ENCODE measurements around the gene MPV17. TPM values are rescaled to one million over a fixed set of nuclear protein-coding genes. Genes with fewer than 3 reads are reported as not detected.

Gene MPV17
- total RNA-seq, 1 experiment from 2014 or later: 51.5 TPM

DNA sequence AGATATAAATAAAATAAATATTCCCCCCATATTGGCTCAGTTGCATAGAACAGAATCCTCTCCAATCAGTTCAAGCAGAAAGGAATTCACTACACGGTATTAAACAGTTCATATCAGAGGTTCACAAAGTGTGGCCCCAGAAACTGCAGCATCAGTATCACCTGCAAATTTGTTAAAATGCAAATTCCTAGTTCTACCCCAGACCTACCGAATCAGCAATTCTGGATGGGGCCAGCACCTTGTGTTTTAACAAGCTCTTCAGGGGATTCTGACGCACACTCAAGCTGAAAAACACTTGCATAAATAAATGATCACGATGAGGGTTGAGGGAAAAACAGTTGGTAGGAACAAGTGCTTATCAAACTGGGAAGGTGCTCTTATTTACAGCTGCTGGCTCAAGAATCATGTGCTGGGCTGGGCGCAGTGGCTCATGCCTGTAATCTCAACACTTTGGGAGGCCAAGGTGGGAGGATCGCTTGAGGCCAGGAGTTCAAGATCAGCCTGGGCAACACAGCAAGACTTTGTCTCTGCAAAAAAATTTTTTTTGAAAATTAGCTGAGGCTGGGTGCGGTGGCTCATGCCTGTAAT, 27.3 kb upstream of the MPV17 start (continued):
- TF ChIP-seq, protein P1, sequence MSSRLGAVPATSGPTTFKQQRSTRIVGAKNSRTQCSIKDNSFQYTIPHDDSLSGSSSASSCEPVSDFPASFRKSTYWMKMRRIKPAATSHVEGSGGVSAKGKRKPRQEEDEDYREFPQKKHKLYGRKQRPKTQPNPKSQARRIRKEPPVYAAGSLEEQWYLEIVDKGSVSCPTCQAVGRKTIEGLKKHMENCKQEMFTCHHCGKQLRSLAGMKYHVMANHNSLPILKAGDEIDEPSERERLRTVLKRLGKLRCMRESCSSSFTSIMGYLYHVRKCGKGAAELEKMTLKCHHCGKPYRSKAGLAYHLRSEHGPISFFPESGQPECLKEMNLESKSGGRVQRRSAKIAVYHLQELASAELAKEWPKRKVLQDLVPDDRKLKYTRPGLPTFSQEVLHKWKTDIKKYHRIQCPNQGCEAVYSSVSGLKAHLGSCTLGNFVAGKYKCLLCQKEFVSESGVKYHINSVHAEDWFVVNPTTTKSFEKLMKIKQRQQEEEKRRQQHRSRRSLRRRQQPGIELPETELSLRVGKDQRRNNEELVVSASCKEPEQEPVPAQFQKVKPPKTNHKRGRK (CRISPR knock-in tag; IDR thresholded peaks at IDR 0.05; ENCODE audit: borderline replicate concordance): no peak
- TF ChIP-seq KAT7 (CRISPR knock-in tag; IDR thresholded peaks at IDR 0.05; ENCODE audit: borderline replicate concordance): no peak
- TF ChIP-seq NFATC4 (CRISPR knock-in tag; IDR thresholded peaks at IDR 0.05): no peak
- no peak for TF ChIP-seq ESRRA (CRISPR knock-in tag; IDR thresholded peaks at IDR 0.05; ENCODE audit: borderline replicate concordance)
- no peak for TF ChIP-seq ELF4 (CRISPR knock-in tag; IDR thresholded peaks at IDR 0.05; ENCODE audit: low read depth)

DNA sequence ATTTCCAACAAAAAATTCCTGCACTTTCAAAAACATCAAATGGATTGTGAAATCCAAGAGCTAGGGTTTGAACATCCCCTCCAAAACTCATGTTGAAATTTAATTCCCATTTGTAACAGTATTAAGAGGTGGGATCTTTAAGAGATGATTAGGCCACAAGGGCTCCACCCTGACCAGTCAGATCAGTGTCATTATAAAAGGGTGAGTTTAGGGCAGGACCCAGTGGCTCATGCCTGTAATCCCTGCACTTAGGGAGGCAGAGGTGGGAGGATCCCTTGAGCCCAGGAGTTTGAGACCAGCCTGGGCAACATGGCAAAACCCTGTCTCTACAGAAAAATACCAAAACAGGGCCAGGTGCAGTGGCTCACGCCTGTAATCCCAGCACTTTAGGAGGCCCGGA, 24.7 kb upstream of the MPV17 start:
- Mint-ChIP-seq H3K4me3 (no peak overlapping the region), H3K9me3 (no peaks in the 10 kb centered on the region), H3K27ac (peak overlapping the region; percentile 26; the same call in 1 of the 2 replicates), H3K27me3 (ENCODE audit: low read depth) (no peaks in the 10 kb centered on the region), H3K4me1 (peaks cover under 1% of the 10 kb centered on the region; the same call in 1 of the 2 replicates), H3K36me3 (peaks cover 20% of the 10 kb centered on the region)
- DNase-seq (ENCODE audit: low spot score) (no peak), ATAC-seq (no peak)
- TF ChIP-seq NR3C1 (CRISPR knock-in tag; conservative IDR thresholded peaks at IDR 0.05; ENCODE audit: low read depth): no peak
- TF ChIP-seq, protein P2, sequence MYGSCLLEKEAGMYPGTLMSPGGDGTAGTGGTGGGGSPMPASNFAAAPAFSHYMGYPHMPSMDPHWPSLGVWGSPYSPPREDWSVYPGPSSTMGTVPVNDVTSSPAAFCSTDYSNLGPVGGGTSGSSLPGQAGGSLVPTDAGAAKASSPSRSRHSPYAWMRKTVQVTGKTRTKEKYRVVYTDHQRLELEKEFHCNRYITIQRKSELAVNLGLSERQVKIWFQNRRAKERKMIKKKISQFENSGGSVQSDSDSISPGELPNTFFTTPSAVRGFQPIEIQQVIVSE (CRISPR knock-in tag; IDR thresholded peaks at IDR 0.05; ENCODE audit: borderline replicate concordance): no peak
- TF ChIP-seq TEAD1 (CRISPR knock-in tag; IDR thresholded peaks at IDR 0.05): no peak
- TF ChIP-seq ZNF138 (CRISPR knock-in tag; conservative IDR thresholded peaks at IDR 0.05): no peak
- ChIA-PET POLR2A (no interaction called here), CTCF (no interaction called here)

DNA sequence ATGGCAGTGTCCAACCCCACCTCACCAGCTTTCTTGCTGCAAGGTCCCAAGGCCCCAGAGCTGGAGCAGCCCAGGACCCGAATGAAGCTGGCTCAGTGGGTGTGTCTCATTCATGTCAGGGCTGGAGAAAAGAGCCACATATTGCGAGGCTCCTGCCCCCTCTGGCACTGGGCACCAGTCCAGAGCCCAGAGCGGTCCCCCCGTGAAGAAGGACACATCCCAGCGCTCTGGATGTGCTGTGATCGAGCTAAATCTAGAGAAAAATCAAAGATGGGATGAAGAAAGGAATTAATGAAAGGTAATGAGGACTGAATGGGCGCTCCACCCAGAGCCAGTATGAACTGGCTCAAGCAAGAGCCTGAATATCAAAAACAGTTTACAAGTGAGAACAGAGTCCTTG, 13.3 kb upstream of the MPV17 start:
- ChIA-PET CTCF (no interaction called here), POLR2A (no interaction called here)
- H3K27ac Mint-ChIP-seq: no peak overlapping the region
- TF ChIP-seq, protein P3, sequence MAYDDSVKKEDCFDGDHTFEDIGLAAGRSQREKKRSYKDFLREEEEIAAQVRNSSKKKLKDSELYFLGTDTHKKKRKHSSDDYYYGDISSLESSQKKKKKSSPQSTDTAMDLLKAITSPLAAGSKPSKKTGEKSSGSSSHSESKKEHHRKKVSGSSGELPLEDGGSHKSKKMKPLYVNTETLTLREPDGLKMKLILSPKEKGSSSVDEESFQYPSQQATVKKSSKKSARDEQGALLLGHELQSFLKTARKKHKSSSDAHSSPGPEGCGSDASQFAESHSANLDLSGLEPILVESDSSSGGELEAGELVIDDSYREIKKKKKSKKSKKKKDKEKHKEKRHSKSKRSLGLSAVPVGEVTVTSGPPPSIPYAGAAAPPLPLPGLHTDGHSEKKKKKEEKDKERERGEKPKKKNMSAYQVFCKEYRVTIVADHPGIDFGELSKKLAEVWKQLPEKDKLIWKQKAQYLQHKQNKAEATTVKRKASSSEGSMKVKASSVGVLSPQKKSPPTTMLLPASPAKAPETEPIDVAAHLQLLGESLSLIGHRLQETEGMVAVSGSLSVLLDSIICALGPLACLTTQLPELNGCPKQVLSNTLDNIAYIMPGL (CRISPR knock-in tag; IDR thresholded peaks at IDR 0.05): no peak
- no peak for TF ChIP-seq CREM (CRISPR knock-in tag; IDR thresholded peaks at IDR 0.05)
- TF ChIP-seq, protein P2 (CRISPR knock-in tag; IDR thresholded peaks at IDR 0.05; ENCODE audit: borderline replicate concordance): no peak
- no peak for TF ChIP-seq CBFB (CRISPR knock-in tag; IDR thresholded peaks at IDR 0.05; ENCODE audit: low read depth)
- TF ChIP-seq, protein P4, sequence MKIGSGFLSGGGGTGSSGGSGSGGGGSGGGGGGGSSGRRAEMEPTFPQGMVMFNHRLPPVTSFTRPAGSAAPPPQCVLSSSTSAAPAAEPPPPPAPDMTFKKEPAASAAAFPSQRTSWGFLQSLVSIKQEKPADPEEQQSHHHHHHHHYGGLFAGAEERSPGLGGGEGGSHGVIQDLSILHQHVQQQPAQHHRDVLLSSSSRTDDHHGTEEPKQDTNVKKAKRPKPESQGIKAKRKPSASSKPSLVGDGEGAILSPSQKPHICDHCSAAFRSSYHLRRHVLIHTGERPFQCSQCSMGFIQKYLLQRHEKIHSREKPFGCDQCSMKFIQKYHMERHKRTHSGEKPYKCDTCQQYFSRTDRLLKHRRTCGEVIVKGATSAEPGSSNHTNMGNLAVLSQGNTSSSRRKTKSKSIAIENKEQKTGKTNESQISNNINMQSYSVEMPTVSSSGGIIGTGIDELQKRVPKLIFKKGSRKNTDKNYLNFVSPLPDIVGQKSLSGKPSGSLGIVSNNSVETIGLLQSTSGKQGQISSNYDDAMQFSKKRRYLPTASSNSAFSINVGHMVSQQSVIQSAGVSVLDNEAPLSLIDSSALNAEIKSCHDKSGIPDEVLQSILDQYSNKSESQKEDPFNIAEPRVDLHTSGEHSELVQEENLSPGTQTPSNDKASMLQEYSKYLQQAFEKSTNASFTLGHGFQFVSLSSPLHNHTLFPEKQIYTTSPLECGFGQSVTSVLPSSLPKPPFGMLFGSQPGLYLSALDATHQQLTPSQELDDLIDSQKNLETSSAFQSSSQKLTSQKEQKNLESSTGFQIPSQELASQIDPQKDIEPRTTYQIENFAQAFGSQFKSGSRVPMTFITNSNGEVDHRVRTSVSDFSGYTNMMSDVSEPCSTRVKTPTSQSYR (CRISPR knock-in tag; IDR thresholded peaks at IDR 0.05): no peak
- TF ChIP-seq NFE2L1 (CRISPR knock-in tag; IDR thresholded peaks at IDR 0.05): no peak
- no peak for TF ChIP-seq SMAD3 (CRISPR knock-in tag; IDR thresholded peaks at IDR 0.05; ENCODE audit: borderline replicate concordance)
- no peak for ATAC-seq
- no peaks in the 10 kb centered on the region for H3K4me1 Mint-ChIP-seq
- no peaks in the 10 kb centered on the region for H3K27me3 Mint-ChIP-seq (ENCODE audit: low read depth)
- no peak for DNase-seq (ENCODE audit: low spot score)
- H3K9me3 Mint-ChIP-seq: no peaks in the 10 kb centered on the region
- peaks cover 66% of the 10 kb centered on the region for H3K36me3 Mint-ChIP-seq
- no peak overlapping the region for H3K4me3 Mint-ChIP-seq
